HG03066 (cell line): ENCODE results near the gene APLNR.

ENCODE experiments used
- ATAC-seq: cut with Tn5 transposase; IDR thresholded peaks from one replicate; pipeline ENCODE4 v1.9.1; 2021; ENCODE audit warnings: low read depth; ENCODE audit not compliant: unreplicated experiment

Gene APLNR

DNA sequence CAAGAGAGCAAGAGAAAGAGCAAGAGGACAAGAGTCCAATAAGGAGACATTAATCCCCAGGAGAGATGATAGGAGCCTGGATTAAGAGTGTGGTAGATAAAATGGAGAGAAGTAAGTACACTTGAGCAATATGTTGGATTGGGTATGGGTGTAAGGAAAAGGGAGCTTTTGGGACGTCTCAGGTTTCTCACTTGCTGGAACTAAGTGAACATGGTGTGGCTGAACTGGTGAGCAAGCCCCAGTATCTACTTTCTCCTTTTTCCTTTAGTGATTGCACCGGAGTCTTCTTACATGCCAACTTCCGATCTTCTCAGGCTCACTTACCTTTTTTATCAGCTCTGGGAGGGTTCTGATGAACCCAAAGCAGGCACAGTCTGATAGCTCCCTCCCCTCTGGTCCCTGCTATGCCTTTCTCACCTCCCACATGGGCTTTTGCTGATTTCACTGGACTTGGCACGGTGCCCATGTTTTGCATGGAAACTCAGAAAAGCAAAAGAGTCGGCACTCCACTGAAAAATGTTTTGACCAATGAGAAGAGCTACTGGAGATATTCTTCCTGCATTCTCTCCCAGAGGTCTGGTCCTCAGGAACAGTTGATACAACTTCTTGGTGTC lies 14.5 kb upstream of the APLNR start:
- no peak for ATAC-seq

- ATAC-seq: no peak
These were observed 14.0 kb upstream of the APLNR start for GRCh38 chr11:57251037-57251436.

DNA sequence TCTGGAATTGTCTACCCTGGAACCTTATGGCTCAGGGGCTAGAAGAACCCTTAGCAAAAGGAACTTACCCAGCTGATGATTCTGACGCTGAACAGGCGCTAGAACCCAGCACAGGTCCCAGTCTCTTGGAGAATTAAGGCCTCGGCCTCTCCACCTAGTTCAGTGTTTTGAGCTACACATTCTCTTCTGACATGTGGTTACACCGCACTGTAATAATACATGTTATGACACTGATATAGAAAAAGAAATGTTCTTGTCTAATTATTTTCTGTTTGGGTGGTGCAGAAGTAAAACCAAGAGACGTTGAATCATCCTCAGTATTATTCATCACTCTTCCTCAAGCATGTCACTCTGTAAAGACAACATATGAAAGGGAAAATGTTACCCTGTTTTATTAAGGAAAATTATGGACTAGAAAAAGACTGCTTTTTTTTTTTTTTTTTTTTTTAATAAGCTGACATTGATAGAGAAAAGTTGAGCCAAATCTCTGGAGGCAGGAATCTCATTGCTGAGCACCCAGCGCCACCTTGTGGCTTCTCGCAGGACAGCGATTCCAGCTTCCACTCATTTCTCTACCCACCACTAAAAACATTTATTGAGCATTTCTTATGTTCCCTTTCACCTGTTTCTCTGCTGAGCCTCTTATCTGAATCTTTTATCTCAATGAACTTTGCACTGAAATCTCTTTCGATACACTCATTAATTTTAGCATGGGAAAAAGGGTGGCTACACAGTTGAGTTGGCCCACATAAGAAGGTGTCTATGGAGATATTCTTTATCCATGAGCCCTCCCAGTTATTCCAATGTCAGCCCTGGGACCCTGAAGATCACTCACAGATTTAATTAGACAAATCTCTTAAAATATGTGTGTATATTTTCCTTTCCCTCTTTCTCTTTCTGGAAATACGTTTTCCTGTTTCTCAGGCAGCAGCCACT lies 12.6 kb upstream of the APLNR start:
- peak; percentile 59 for ATAC-seq

- ATAC-seq: no peak
These were observed 11.8 kb upstream of the APLNR start for GRCh38 chr11:57248780-57249383.

DNA sequence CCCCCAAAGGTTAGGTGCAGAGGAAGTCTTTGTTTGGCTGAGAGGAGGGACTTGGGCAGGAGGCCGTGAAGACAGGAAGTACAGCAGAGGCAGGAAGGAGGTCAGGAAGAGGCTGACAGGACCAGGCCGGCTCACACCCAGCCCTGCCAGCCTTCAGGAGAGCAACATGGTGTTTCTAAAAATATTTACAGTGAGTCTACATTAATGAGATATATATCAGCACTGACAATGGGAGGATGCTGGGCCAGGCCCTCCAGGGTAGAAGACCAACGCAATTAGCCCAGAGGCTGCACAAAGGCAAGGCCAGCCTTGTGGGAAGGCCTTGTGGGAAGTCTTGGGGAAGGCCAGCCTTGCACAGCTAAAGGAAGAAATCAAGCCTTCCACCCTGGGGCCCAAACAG lies 7.9 kb upstream of the APLNR start:
- ATAC-seq: no peak

GRCh38 chr11:57241353-57241972 lies 4.4 kb upstream of the APLNR start:
- no peak for ATAC-seq

GRCh38 chr11:57240757-57241156 lies 3.7 kb upstream of the APLNR start:
- ATAC-seq: no peak

DNA sequence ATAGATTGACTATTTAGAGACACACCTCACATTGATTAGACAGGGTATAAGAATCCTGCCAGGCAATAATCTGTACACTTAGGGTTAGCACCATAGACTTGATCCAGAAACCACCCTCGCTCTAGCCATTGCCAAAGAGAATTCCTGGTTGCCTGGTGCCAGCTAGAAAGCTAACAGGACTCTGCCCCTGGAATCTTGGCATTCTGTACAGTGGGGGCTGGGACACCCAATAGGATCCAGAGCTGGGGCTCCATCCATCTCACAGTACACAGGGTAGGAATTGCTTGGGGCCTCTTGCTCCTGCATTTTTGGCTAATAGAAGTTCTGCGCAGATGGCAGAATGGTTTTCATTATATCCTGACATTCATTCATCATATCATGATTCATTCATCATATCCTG lies 3.0 kb upstream of the APLNR start:
- ATAC-seq: no peak

GRCh38 chr11:57239348-57239747 lies 2.3 kb upstream of the APLNR start:
- no peak for ATAC-seq

- ATAC-seq: no peak
These were observed 1.0 kb downstream of the APLNR start for GRCh38 chr11:57235761-57236703.

GRCh38 chr11:57233702-57234101 lies 3.3 kb downstream of the APLNR start:
- no peak for ATAC-seq

DNA sequence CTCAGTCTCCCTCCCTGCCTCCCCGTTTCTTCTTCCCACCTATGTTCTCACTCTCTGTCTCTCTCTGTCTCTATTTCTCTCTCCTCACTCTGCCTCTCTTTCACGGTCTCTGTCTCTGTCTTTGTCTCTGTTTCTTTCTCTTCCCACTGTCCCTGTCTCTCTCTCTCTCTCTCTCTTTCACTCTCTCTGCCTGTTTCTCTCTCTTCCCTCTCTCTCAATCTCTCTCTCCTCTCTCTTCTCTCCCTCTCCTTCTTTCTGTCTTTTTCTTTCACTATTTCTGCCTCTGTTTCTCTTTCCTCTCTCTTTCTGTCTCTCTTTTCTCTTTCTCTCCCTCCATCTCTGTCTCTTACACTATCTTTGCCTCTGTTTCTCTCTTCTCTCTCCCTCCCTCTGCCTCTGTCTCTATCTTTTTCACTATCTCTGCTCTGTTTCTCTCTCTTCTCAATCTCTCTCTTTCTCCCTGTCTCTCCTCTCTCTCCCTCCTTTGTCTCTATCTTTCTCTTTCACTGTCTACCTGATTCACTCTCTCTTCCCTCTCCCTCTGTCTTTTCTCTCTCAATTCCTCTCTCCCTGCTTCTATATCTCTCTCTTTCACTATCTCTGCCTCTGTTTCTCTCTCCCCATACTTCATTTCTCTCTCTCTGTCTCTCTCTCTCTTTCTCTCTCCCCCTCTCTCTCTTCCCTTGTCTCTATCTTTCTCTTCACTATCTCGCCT lies 5.4 kb downstream of the APLNR start:
- ATAC-seq: no peak

- no peak for ATAC-seq
These were observed 6.1 kb downstream of the APLNR start for GRCh38 chr11:57230791-57231538.

- ATAC-seq: no peak
These were observed 6.7 kb downstream of the APLNR start for GRCh38 chr11:57230316-57230715.

GRCh38 chr11:57228600-57228999 lies 8.4 kb downstream of the APLNR start:
- ATAC-seq: no peak

DNA sequence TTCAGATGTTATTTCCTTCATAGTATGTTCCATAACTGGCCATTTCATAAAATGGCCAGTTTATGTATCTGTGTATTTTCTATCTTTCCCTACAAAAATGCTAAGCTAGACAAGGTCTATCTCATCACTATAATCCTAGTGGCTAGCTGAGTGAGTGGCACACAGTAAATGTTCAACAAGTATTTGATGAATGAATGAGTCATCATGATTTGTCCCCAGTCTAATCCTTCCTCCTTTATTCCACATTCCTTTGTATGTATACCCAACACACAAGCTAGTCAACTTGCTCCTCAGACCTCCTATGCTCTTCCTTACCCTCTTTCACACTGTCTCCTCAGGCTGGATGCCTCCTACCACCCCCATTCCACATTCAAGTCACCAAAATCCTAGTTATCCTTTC lies 12.5 kb downstream of the APLNR start:
- ATAC-seq: no peak

DNA sequence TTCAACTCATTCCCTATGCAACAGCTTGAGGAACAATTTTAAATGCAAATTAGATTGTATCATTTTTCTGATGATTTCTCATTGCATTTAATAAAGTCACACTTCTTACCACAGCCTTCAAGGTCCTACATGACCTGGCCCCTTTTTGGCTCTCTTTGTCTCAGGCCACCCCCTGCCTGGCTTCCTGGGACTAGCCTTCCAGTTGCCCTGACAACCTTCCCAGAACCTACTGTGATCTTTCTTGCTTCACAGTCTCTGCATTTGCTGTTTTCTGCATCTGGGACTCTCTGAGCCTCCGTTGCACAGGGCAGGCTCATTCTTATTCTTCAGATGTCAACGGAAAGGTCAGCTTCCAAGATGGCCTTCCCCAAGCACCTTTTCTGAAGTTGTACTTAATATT lies 12.9 kb downstream of the APLNR start:
- no peak for ATAC-seq

GRCh38 chr11:57223601-57224000 lies 13.4 kb downstream of the APLNR start:
- no peak for ATAC-seq

DNA sequence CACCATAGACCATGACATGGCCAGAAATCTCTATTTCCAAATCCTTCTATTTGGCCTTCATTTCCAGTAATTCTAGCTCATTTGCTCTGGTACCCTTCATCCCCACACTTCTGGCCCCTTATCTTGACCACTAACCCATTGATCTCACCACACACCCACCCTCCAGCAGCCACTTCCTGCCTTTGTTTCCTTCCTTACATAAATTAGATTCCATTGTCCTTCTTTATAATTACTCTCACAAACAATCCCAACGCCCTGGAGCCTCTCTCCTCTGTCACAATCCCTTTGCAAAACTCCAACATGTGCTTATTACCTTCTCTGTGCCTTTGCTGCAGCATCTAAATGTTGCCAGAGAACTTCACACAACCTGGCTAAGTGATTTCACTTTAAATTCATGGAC lies 14.8 kb downstream of the APLNR start:
- no peak for ATAC-seq
